HepG2 (cell line): ENCODE results near the gene PBX4. TPM values are rescaled to one million over a fixed set of nuclear protein-coding genes. Genes with fewer than 3 reads are reported as not detected.

Source experiments
- AKAP8 ChIP-seq: sonication (generic); formaldehyde crosslinking; IDR thresholded peaks from 2 replicates; pipeline ENCODE4 v1.5.1; 2020; ENCODE audit warnings: mild to moderate bottlenecking, missing genetic modification reagents
- ERF ChIP-seq: IDR thresholded peaks from 2 replicates; pipeline ENCODE4 v1.6.1; 2018; ENCODE audit warnings: missing biosample characterization, missing genetic modification reagents
- HIVEP1 ChIP-seq: sonication (generic); formaldehyde crosslinking; IDR thresholded peaks from 2 replicates; pipeline ENCODE4 v1.4.0; 2020; ENCODE audit warnings: mild to moderate bottlenecking, missing genetic modification reagents
- HNRNPUL1 ChIP-seq: fragments of 200-400 bp; formaldehyde crosslinking; IDR thresholded peaks from 2 replicates; pipeline ENCODE4 v1.6.1; 2017; ENCODE audit warnings: low read depth, mild to moderate bottlenecking, low read length, moderate library complexity
- MXD4 ChIP-seq: IDR thresholded peaks from 2 replicates; pipeline ENCODE4 v1.6.1; 2016; ENCODE audit warnings: mild to moderate bottlenecking, missing biosample characterization, missing genetic modification reagents
- MZF1 ChIP-seq: sonication (generic); formaldehyde crosslinking; IDR thresholded peaks from 2 replicates; pipeline ENCODE4 v1.8.1; 2023; ENCODE audit warnings: mild to moderate bottlenecking, missing genetic modification reagents, borderline replicate concordance
- NFKB2 ChIP-seq: sonication (generic); formaldehyde crosslinking; IDR thresholded peaks from 2 replicates; pipeline ENCODE4 v1.4.0; 2020; ENCODE audit warnings: missing genetic modification reagents, borderline replicate concordance
- SP4 ChIP-seq: sonication (generic); formaldehyde crosslinking; IDR thresholded peaks from 2 replicates; pipeline ENCODE4 v1.8.1; 2023; ENCODE audit warnings: mild to moderate bottlenecking, missing genetic modification reagents
- STAT5B ChIP-seq: sonication (generic); formaldehyde crosslinking; IDR thresholded peaks from 2 replicates; pipeline ENCODE4 v1.4.0; 2020; ENCODE audit warnings: missing genetic modification reagents
- YY1 ChIP-seq: IDR thresholded peaks from 2 replicates; pipeline ENCODE4 v1.6.1; 2011; ENCODE audit warnings: low read length, low read depth, moderate library complexity, mild to moderate bottlenecking; ENCODE audit not compliant: insufficient read depth, insufficient replicate concordance
- ZNF329 ChIP-seq: sonication (generic); formaldehyde crosslinking; IDR thresholded peaks from 2 replicates; pipeline ENCODE4 v1.9.0; 2021; ENCODE audit warnings: low read depth, mild to moderate bottlenecking, missing genetic modification reagents
- ZNF546 ChIP-seq: sonication (generic); formaldehyde crosslinking; conservative IDR thresholded peaks from 2 replicates; pipeline ENCODE4 v1.8.1; 2023; ENCODE audit warnings: mild to moderate bottlenecking, missing genetic modification reagents
- ZNF660 ChIP-seq: sonication (generic); formaldehyde crosslinking; IDR thresholded peaks from 2 replicates; pipeline ENCODE4 v1.5.1; 2020; ENCODE audit warnings: mild to moderate bottlenecking, low read depth, missing genetic modification reagents, borderline replicate concordance
- polyA plus RNA-seq, 8 experiments: library from polyadenylated mRNA; depleted of rRNA in 3 of 8; stranded (reverse) in 7 of 8; unstranded in 1 of 8; fragments of >200 nt; fragmentation: Illumina TruSeq in 4 of 8; extraction: Trizol in 4 of 8; gene quantifications; 2 replicates each; pipeline versions ENCODE4 v1.2.1 to v1.2.3, GENCODE V29; 2011 to 2016; ENCODE audit warnings: low read depth in 4 of 8, missing spikeins in 1 of 8, mixed read lengths in 1 of 8; ENCODE audit not compliant: insufficient read depth in 1 of 8
- total RNA-seq, 5 experiments: library from RNA; depleted of rRNA; stranded (reverse); fragments of >200 nt; fragmentation: Illumina TruSeq; extraction: Trizol; gene quantifications; 2 replicates each; pipeline ENCODE4 v1.2.3, GENCODE V29; 2016; ENCODE audit warnings: low read depth in 1 of 5
- TF ChIP-seq, protein P1 (sequence below): sonication (generic); formaldehyde crosslinking; IDR thresholded peaks from 2 replicates; pipeline ENCODE4 v1.5.1; 2020; ENCODE audit warnings: mild to moderate bottlenecking, missing genetic modification reagents, borderline replicate concordance
- TF ChIP-seq, protein P2 (sequence below): sonication (generic); formaldehyde crosslinking; IDR thresholded peaks from 2 replicates; pipeline ENCODE4 v1.5.0; 2020; ENCODE audit warnings: missing genetic modification reagents, mild to moderate bottlenecking, borderline replicate concordance
- TF ChIP-seq, protein P3 (sequence below): sonication (generic); formaldehyde crosslinking; IDR thresholded peaks from 2 replicates; pipeline ENCODE4 v1.9.0; 2021; ENCODE audit warnings: missing genetic modification reagents, borderline replicate concordance
- TF ChIP-seq, protein P4 (sequence below): sonication (generic); formaldehyde crosslinking; IDR thresholded peaks from 2 replicates; pipeline ENCODE4 v1.4.0; 2020; ENCODE audit warnings: missing genetic modification reagents, borderline replicate concordance

The PBX4 gene
- total and polyA plus RNA-seq, 2 of the 13 experiments (the other 11 are each of a cell fraction or from before 2014, with no cell fraction given) = not detected

DNA sequence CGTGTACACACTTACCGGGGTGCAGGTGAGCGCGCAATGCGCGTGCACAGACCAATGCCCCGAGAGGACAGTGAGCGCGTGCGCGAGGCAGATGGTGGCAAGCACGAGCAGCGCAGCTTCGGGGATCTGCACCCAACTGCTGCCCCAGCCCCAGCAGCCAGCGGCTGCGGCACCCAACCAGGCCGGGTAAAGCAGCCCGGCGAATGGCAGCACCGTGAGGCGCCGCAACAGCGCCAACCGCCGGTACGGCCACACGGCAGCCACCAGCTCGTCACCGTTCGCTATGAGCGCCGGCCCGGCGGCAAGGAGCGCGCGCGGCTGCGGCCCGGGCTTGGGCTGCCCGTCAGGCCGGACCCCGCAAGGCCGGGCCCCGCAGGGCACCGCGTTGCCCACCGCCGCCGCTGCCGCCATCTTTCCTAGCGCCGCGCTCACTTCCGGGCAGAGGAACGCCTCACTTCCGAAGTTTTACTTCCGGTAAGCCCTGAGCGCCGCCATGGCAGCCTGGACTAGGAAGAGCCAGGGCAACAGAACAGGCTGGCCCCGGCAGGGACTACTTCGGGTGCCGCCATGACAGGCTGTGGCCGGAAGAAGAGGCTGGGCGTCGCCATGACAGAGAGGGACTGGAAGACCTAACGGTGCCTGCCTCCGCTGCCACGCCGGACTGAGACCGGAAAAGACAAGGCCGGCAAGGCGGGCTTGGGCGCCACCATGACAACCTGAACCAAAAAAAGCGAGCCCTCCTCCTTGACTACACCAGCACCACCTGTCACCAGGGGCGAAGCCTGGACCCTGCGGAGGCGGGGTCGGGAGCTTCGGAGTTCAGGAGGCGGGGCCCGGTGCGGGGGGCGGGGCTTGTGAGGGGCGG lies 45.0 kb upstream of the PBX4 start, which contains the start of gene ATP13A1 (continued):
- TF ChIP-seq ERF (CRISPR knock-in tag) = peak; percentile 81
- TF ChIP-seq, protein P1, sequence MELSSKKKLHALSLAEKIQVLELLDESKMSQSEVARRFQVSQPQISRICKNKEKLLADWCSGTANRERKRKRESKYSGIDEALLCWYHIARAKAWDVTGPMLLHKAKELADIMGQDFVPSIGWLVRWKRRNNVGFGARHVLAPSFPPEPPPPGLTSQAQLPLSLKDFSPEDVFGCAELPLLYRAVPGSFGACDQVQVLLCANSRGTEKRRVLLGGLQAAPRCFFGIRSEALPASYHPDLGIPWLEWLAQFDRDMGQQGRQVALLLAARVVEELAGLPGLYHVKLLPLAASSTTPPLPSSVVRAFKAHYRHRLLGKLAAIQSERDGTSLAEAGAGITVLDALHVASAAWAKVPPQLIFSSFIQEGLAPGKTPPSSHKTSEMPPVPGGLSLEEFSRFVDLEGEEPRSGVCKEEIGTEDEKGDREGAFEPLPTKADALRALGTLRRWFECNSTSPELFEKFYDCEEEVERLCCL (CRISPR knock-in tag) = no peak
- no peak for TF ChIP-seq ZNF660 (CRISPR knock-in tag)
- no peak for TF ChIP-seq AKAP8 (CRISPR knock-in tag)
- TF ChIP-seq SP4 (CRISPR knock-in tag) = peak; percentile 76; the same call in 1 of the 2 replicates
- TF ChIP-seq, protein P2, sequence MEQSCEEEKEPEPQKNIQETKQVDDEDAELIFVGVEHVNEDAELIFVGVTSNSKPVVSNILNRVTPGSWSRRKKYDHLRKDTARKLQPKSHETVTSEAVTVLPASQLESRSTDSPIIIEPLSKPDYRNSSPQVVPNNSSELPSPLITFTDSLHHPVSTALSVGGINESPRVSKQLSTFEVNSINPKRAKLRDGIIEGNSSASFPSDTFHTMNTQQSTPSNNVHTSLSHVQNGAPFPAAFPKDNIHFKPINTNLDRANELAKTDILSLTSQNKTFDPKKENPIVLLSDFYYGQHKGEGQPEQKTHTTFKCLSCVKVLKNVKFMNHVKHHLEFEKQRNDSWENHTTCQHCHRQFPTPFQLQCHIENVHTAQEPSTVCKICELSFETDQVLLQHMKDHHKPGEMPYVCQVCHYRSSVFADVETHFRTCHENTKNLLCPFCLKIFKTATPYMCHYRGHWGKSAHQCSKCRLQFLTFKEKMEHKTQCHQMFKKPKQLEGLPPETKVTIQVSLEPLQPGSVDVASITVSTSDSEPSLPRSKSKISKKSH (CRISPR knock-in tag) = peak; percentile 36; the same call in 1 of the 2 replicates
- peak; percentile 100 for TF ChIP-seq YY1
- no peak for TF ChIP-seq HIVEP1 (CRISPR knock-in tag)
- no peak for TF ChIP-seq NFKB2 (CRISPR knock-in tag)
- TF ChIP-seq, protein P3, sequence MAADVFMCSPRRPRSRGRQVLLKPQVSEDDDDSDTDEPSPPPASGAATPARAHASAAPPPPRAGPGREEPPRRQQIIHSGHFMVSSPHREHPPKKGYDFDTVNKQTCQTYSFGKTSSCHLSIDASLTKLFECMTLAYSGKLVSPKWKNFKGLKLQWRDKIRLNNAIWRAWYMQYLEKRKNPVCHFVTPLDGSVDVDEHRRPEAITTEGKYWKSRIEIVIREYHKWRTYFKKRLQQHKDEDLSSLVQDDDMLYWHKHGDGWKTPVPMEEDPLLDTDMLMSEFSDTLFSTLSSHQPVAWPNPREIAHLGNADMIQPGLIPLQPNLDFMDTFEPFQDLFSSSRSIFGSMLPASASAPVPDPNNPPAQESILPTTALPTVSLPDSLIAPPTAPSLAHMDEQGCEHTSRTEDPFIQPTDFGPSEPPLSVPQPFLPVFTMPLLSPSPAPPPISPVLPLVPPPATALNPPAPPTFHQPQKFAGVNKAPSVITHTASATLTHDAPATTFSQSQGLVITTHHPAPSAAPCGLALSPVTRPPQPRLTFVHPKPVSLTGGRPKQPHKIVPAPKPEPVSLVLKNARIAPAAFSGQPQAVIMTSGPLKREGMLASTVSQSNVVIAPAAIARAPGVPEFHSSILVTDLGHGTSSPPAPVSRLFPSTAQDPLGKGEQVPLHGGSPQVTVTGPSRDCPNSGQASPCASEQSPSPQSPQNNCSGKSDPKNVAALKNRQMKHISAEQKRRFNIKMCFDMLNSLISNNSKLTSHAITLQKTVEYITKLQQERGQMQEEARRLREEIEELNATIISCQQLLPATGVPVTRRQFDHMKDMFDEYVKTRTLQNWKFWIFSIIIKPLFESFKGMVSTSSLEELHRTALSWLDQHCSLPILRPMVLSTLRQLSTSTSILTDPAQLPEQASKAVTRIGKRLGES = no peak
- no peak for TF ChIP-seq HNRNPUL1
- TF ChIP-seq STAT5B (CRISPR knock-in tag) = no peak
- 0 out of 2 replicates have a peak, but pooled peaks have one; percentile 21 for TF ChIP-seq MXD4 (CRISPR knock-in tag)
- TF ChIP-seq ZNF546 (CRISPR knock-in tag) = no peak
- TF ChIP-seq MZF1 (CRISPR knock-in tag) = no peak
- TF ChIP-seq, protein P4, sequence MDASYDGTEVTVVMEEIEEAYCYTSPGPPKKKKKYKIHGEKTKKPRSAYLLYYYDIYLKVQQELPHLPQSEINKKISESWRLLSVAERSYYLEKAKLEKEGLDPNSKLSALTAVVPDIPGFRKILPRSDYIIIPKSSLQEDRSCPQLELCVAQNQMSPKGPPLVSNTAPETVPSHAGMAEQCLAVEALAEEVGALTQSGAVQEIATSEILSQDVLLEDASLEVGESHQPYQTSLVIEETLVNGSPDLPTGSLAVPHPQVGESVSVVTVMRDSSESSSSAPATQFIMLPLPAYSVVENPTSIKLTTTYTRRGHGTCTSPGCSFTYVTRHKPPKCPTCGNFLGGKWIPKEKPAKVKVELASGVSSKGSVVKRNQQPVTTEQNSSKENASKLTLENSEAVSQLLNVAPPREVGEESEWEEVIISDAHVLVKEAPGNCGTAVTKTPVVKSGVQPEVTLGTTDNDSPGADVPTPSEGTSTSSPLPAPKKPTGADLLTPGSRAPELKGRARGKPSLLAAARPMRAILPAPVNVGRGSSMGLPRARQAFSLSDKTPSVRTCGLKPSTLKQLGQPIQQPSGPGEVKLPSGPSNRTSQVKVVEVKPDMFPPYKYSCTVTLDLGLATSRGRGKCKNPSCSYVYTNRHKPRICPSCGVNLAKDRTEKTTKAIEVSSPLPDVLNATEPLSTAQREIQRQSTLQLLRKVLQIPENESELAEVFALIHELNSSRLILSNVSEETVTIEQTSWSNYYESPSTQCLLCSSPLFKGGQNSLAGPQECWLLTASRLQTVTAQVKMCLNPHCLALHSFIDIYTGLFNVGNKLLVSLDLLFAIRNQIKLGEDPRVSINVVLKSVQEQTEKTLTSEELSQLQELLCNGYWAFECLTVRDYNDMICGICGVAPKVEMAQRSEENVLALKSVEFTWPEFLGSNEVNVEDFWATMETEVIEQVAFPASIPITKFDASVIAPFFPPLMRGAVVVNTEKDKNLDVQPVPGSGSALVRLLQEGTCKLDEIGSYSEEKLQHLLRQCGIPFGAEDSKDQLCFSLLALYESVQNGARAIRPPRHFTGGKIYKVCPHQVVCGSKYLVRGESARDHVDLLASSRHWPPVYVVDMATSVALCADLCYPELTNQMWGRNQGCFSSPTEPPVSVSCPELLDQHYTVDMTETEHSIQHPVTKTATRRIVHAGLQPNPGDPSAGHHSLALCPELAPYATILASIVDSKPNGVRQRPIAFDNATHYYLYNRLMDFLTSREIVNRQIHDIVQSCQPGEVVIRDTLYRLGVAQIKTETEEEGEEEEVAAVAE = peak; percentile 19; the same call in 1 of the 2 replicates
- 0 out of 2 replicates have a peak, but pooled peaks have one; percentile 80 for TF ChIP-seq ZNF329 (CRISPR knock-in tag)
